HCT116 (cell line): ENCODE data around the gene ZNF496.

Source experiments
- EZH2phosphoT487 ChIP-seq: fragments of 200-600 bp; IDR thresholded peaks from 2 replicates; pipeline ENCODE4 v1.6.1; 2018; ENCODE audit warnings: antibody characterized with exemption, borderline replicate concordance
- POLR2A ChIP-seq: IDR thresholded peaks from 2 replicates; pipeline ENCODE4 v1.7.0; 2011; ENCODE audit warnings: borderline replicate concordance; ENCODE audit not compliant: insufficient read depth, insufficient read length; ENCODE audit errors: extremely low read depth
- RAD21 ChIP-seq: IDR thresholded peaks from 2 replicates; pipeline ENCODE4 v1.6.1; 2012; ENCODE audit warnings: low read depth, mild to moderate bottlenecking
- SP1 ChIP-seq: IDR thresholded peaks from 2 replicates; pipeline ENCODE4 v1.6.1; 2012; ENCODE audit warnings: low read depth
- TF ChIP-seq, protein P1 (sequence below), 3 experiments: fragments of 200-600 bp in 1 of 3; sonication (generic) in 1 of 3; IDR thresholded peaks in 2 of 3; conservative IDR thresholded peaks in 1 of 3; 2 replicates each; pipeline ENCODE4 v1.5.1; 2012 to 2017; ENCODE audit warnings: low read depth in 2 of 3, low read length in 2 of 3, antibody characterized with exemption in 1 of 3, borderline replicate concordance in 1 of 3, control low read depth in 1 of 3, mild to moderate bottlenecking in 1 of 3, mixed read lengths in 1 of 3, mixed run types in 1 of 3, moderate library complexity in 1 of 3; ENCODE audit not compliant: insufficient read depth in 1 of 3

DNA sequence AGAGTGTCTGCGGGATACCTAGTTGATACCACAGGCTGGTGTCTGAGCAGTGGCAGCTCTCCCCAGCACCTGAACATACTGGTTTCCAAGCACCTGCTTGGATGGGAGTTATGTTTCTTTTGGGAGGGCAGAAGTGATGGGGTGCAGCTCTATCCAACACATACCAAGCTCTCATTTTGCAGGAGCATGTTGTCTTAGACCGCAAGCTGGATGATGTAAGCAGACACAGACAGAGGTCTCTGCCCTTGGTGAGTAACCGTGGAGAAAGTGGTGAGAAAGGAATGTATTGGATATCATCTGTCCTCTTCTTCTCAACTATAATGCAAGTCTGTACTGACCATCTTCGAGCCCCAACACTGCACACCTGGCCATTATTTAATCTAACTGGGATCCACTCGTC lies 37.4 kb downstream of the ZNF496 start:
- no peak for TF ChIP-seq POLR2A
- TF ChIP-seq, protein P1, sequence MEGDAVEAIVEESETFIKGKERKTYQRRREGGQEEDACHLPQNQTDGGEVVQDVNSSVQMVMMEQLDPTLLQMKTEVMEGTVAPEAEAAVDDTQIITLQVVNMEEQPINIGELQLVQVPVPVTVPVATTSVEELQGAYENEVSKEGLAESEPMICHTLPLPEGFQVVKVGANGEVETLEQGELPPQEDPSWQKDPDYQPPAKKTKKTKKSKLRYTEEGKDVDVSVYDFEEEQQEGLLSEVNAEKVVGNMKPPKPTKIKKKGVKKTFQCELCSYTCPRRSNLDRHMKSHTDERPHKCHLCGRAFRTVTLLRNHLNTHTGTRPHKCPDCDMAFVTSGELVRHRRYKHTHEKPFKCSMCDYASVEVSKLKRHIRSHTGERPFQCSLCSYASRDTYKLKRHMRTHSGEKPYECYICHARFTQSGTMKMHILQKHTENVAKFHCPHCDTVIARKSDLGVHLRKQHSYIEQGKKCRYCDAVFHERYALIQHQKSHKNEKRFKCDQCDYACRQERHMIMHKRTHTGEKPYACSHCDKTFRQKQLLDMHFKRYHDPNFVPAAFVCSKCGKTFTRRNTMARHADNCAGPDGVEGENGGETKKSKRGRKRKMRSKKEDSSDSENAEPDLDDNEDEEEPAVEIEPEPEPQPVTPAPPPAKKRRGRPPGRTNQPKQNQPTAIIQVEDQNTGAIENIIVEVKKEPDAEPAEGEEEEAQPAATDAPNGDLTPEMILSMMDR (IDR thresholded peaks at IDR 0.05 in 2 of 3, conservative IDR thresholded peaks at IDR 0.05 in 1 of 3; ENCODE audit: borderline replicate concordance in 1 of 3, insufficient read depth in 1 of 3, low read depth in 2 of 3, low read length in 2 of 3), result no peak
- no peak for TF ChIP-seq EZH2phosphoT487
- TF ChIP-seq SP1, result no peak
- no peak for TF ChIP-seq RAD21
